Immature natural killer cell (primary cell): Measurements from ENCODE around the gene DYNC1I1. TPM values are rescaled to one million over a fixed set of nuclear protein-coding genes. Genes with fewer than 3 reads are reported as not detected.

Source experiments
- DNase-seq, 3 donors: peaks; one replicate each; pipeline ENCODE4 v3.0.0; 2022; ENCODE audit warnings: mixed read lengths in 1 of 3
- H3K27ac Mint-ChIP-seq, 6 donors: one replicate each; pipeline ENCODE4 v1.8.0; 2020; ENCODE audit warnings: mixed read lengths in 6 of 6, mild to moderate bottlenecking in 5 of 6, inconsistent platforms in 4 of 6, moderate library complexity in 3 of 6
- H3K27me3 Mint-ChIP-seq, 3 donors: one replicate each; pipeline ENCODE4 v1.8.0; 2020 to 2021; ENCODE audit warnings: low read depth in 3 of 3, mild to moderate bottlenecking in 3 of 3, mixed read lengths in 3 of 3, moderate library complexity in 3 of 3, inconsistent platforms in 1 of 3
- H3K36me3 Mint-ChIP-seq, 3 donors: one replicate each; pipeline ENCODE4 v1.8.0; 2020; ENCODE audit warnings: mixed read lengths in 3 of 3, inconsistent platforms in 2 of 3, mild to moderate bottlenecking in 2 of 3
- H3K4me1 Mint-ChIP-seq, 2 donors: one replicate each; pipeline ENCODE4 v1.8.0; 2020; ENCODE audit warnings: inconsistent platforms in 2 of 2, mild to moderate bottlenecking in 2 of 2, mixed read lengths in 2 of 2, moderate library complexity in 1 of 2
- H3K4me3 Mint-ChIP-seq, 5 donors: one replicate each; pipeline ENCODE4 v1.8.0; 2020; ENCODE audit warnings: mild to moderate bottlenecking in 5 of 5, mixed read lengths in 5 of 5, inconsistent platforms in 3 of 5, moderate library complexity in 3 of 5
- H3K9me3 Mint-ChIP-seq, 6 donors: one replicate each; pipeline ENCODE4 v1.8.0; 2020; ENCODE audit warnings: mild to moderate bottlenecking in 6 of 6, mixed read lengths in 6 of 6, inconsistent platforms in 4 of 6, moderate library complexity in 3 of 6
- polyA plus RNA-seq, 3 donors: library from polyadenylated mRNA; unstranded; fragments of 300-500 nt; fragmentation: Illumina TruSeq; gene quantifications; one replicate each; pipeline ENCODE4 v1.2.3, GENCODE V29; 2021

The DYNC1I1 gene
- polyA plus RNA-seq, 3 donors from 2014 or later = not detected

- peaks cover 10 to 42% (median 35%) of the 10 kb centered on the region in 3 donors for H3K36me3 Mint-ChIP-seq
- no peaks in the 10 kb centered on the region for H3K9me3 Mint-ChIP-seq
- no peak overlapping the region for H3K27ac Mint-ChIP-seq
- peaks cover 0 to under 1% (median 0%) of the 10 kb centered on the region in 3 donors for H3K27me3 Mint-ChIP-seq
- DNase-seq = no peak
- H3K4me1 Mint-ChIP-seq = peaks cover 0 to 4% of the 10 kb centered on the region in 2 donors
- H3K4me3 Mint-ChIP-seq = no peak overlapping the region
Measured at GRCh38 chr7:96126382-96126781, 354.0 kb downstream of the DYNC1I1 start.

- Mint-ChIP-seq H3K4me1 (peaks cover 0 to 4% of the 10 kb centered on the region in 2 donors), H3K27me3 (peaks cover 0 to 3% (median 0%) of the 10 kb centered on the region in 3 donors), H3K9me3 (no peaks in the 10 kb centered on the region), H3K4me3 (no peak overlapping the region), H3K36me3 (peaks cover 19 to 40% (median 39%) of the 10 kb centered on the region in 3 donors), H3K27ac (no peak overlapping the region)
- DNase-seq = no peak
Measured at GRCh38 chr7:96127746-96128145, 355.4 kb downstream of the DYNC1I1 start.

GRCh38 chr7:96131525-96131924 is 359.2 kb downstream of the DYNC1I1 start:
- Mint-ChIP-seq H3K9me3 (no peaks in the 10 kb centered on the region), H3K4me3 (no peak overlapping the region), H3K36me3 (peaks cover 25 to 49% (median 46%) of the 10 kb centered on the region in 3 donors), H3K27me3 (peaks cover 0 to 3% (median 0%) of the 10 kb centered on the region in 3 donors), H3K27ac (peak overlapping the region in 1 of 6 donors; percentile 37), H3K4me1 (no peaks in the 10 kb centered on the region)
- no peak for DNase-seq

GRCh38 chr7:96135241-96135640 is 362.9 kb downstream of the DYNC1I1 start:
- no peak for DNase-seq
- no peaks in the 10 kb centered on the region for H3K4me1 Mint-ChIP-seq
- H3K36me3 Mint-ChIP-seq = peaks cover 20 to 40% (median 31%) of the 10 kb centered on the region in 3 donors
- H3K9me3 Mint-ChIP-seq = no peaks in the 10 kb centered on the region
- H3K27me3 Mint-ChIP-seq = peaks cover 0 to 3% (median 0%) of the 10 kb centered on the region in 3 donors
- H3K4me3 Mint-ChIP-seq = no peak overlapping the region
- H3K27ac Mint-ChIP-seq = no peak overlapping the region

GRCh38 chr7:96136600-96137239 is 364.4 kb downstream of the DYNC1I1 start:
- Mint-ChIP-seq H3K4me1 (no peaks in the 10 kb centered on the region), H3K27ac (no peak overlapping the region), H3K4me3 (no peak overlapping the region), H3K9me3 (no peaks in the 10 kb centered on the region), H3K36me3 (peaks cover 18 to 47% (median 24%) of the 10 kb centered on the region in 3 donors), H3K27me3 (no peaks in the 10 kb centered on the region)
- no peak for DNase-seq

- Mint-ChIP-seq H3K36me3 (peaks cover 16 to 55% (median 25%) of the 10 kb centered on the region in 3 donors), H3K27ac (no peak overlapping the region)
Measured at GRCh38 chr7:96143495-96144259, 371.3 kb downstream of the DYNC1I1 start.

GRCh38 chr7:96144260-96144526 is 371.8 kb downstream of the DYNC1I1 start:
- Mint-ChIP-seq H3K27me3 (peaks cover 0 to 2% (median 0%) of the 10 kb centered on the region in 3 donors), H3K4me3 (no peak overlapping the region), H3K4me1 (no peaks in the 10 kb centered on the region), H3K36me3 (peaks cover 16 to 58% (median 26%) of the 10 kb centered on the region in 3 donors), H3K9me3 (no peaks in the 10 kb centered on the region), H3K27ac (no peak overlapping the region)
- no peak for DNase-seq

More at GRCh38 chr7:96143495-96144259, 371.3 kb downstream of the DYNC1I1 start:
- Mint-ChIP-seq H3K4me3 (no peak overlapping the region), H3K9me3 (no peaks in the 10 kb centered on the region), H3K27me3 (peaks cover 0 to 2% (median 0%) of the 10 kb centered on the region in 3 donors), H3K4me1 (no peaks in the 10 kb centered on the region)
- DNase-seq = no peak

Other genes with a start within 250 kb of the DYNC1I1 start
- gene PDK4, start 176.0 kb upstream of the DYNC1I1 start, polyA plus RNA-seq = 1 to 10 TPM in 1 of 3 donors, under 1 TPM in 2; 0.21 to 2.5 (median 0.48) TPM